CD1c-positive myeloid dendritic cell (primary cell): Measurements from ENCODE around the gene RABL3.
"Not testable (repeated sequence)": the region's sequence is repeated elsewhere in the genome, so short reads cannot be mapped to it uniquely, and the experiment has no call there.

Experiments used
- DNase-seq: peaks from one replicate; pipeline ENCODE4 v3.0.0-alpha.2; 2016; ENCODE audit errors: extremely low spot score

RABL3 gene

GRCh38 chr3:120646771-120647432, 95.4 kb downstream of the RABL3 start:
- peak; percentile 39 for DNase-seq

- peak; percentile 43 for DNase-seq
Measured at GRCh38 chr3:120645083-120645845, 97.1 kb downstream of the RABL3 start.

- DNase-seq, result peak; percentile 91
Measured at GRCh38 chr3:120642368-120642948, 99.9 kb downstream of the RABL3 start.

- DNase-seq, result no peak
Measured at GRCh38 chr3:120641696-120642246, 100.5 kb downstream of the RABL3 start.

GRCh38 chr3:120640231-120640630, 102.1 kb downstream of the RABL3 start:
- no peak for DNase-seq

- not testable (repeated sequence) for DNase-seq
Measured at GRCh38 chr3:120638820-120639219, 103.5 kb downstream of the RABL3 start.

- peak; percentile 75 for DNase-seq
Measured at GRCh38 chr3:120637851-120638559, 104.3 kb downstream of the RABL3 start.

- no peak for DNase-seq
Measured at GRCh38 chr3:120636795-120637401, 105.4 kb downstream of the RABL3 start.
